Right cardiac atrium (tissue), 5 donors: ENCODE measurements around the gene TSSK6. TPM values are rescaled to one million over a fixed set of nuclear protein-coding genes. Genes with fewer than 3 reads are reported as not detected.

Source experiments
- ATAC-seq, 2 donors: fragments of 200-7000 bp; cut with Tn5 transposase; one replicate each; pipeline versions ENCODE4 v1.8.0 to v1.9.1; 2020; ENCODE audit warnings: moderate library complexity in 2 of 2, mild to moderate bottlenecking in 1 of 2
- DNase-seq, 3 donors: peaks; one replicate each; pipeline ENCODE4 v3.0.0-alpha.2; 2020
- H3K27ac ChIP-seq: one replicate; pipeline ENCODE4 v1.5.1; 2013; ENCODE audit warnings: mild to moderate bottlenecking, low read length, control low read depth, moderate library complexity
- H3K27me3 ChIP-seq: one replicate; pipeline ENCODE4 v1.6.1; 2013; ENCODE audit not compliant: control insufficient read depth, insufficient read depth
- H3K4me1 ChIP-seq: one replicate; pipeline ENCODE4 v1.6.1; 2013; ENCODE audit warnings: low read length; ENCODE audit not compliant: control insufficient read depth, insufficient read depth
- H3K4me3 ChIP-seq: one replicate; pipeline ENCODE4 v1.5.1; 2013; ENCODE audit warnings: low read length, control low read depth
- H3K9me3 ChIP-seq: one replicate; pipeline ENCODE4 v1.6.1; 2013; ENCODE audit warnings: low read length; ENCODE audit not compliant: control insufficient read depth
- WGBS: extraction: QIAGEN DNeasy Blood & Tissue Kit; methylation state at CpG from one replicate; pipeline ENCODE4 v1.1.7; 2013; 5-methylcytosine and 5-hydroxymethylcytosine counted together
- intact Hi-C, 4 donors: fragments of 100-400 bp; cut with DNase I; formaldehyde crosslinking; loops; one replicate each; pipeline versions ENCODE4 v1.11.0 to v1.14.0; 2022 to 2023
- polyA plus RNA-seq: library from polyadenylated mRNA; stranded (reverse); fragments of 200-250 nt; gene quantifications from one replicate; pipeline ENCODE4 v1.2.3, GENCODE V29; 2013
- total RNA-seq, 4 donors: library from RNA; stranded (reverse); fragmentation: NEBNext Ultra II Directional; extraction: Animal tissue kit (Norgen Biotek cat#: 25700); gene quantifications; one replicate each; pipeline ENCODE4 v1.2.1, GENCODE V29; 2021
- donor health status: healthy with polysubstance abuse.
- donor health status: DM: no; HTN: yes; CAD: no.
- donor health status: DM: no; HTN: no; CAD: no.
- donor health status: DM: no; HTN: yes; CAD: no; lungs with severe emphysema.
- donor health status: DM: yes; HTN: yes; CAD: no.

The TSSK6 gene
- total and polyA plus RNA-seq, 5 donors: 0.28 to 0.97 (median 0.77) TPM

GRCh38 chr19:19515642-19516519 is 533 bp upstream of the TSSK6 start, which contains the start of gene NDUFA13:
NDUFA13 (plus strand) TSS chr19:19516225; CDS start chr19:19516239, 14 bp downstream.
- H3K4me3 ChIP-seq: peak within 1 kb of the TSS; percentile 79
- peaks cover 1% of the 10 kb centered on the region for H3K4me1 ChIP-seq
- peak; percentile 92 to 97 (median 97) for DNase-seq
- peak; percentile 91 to 92 for ATAC-seq
- WGBS: 5% methylated on average over 61 of the region's 61 CpGs
- no peaks in the 10 kb centered on the region for H3K27me3 ChIP-seq
- no peaks in the 10 kb centered on the region for H3K9me3 ChIP-seq
- intact Hi-C loops: no loop called here
- H3K27ac ChIP-seq: peak within 1 kb of the TSS; percentile 82

GRCh38 chr19:19514215-19514657 is 1.1 kb downstream of the TSSK6 start:
- H3K9me3 ChIP-seq: no peaks in the 10 kb centered on the region
- no peaks in the 10 kb centered on the region for H3K27me3 ChIP-seq
- WGBS: 14% methylated on average over 46 of the region's 46 CpGs
- no peak overlapping the region for H3K27ac ChIP-seq
- DNase-seq (peak; percentile 90 to 96 (median 95)), ATAC-seq (peak; percentile 51 to 52)
- intact Hi-C loops: no loop called here
- no peak overlapping the region for H3K4me3 ChIP-seq
- H3K4me1 ChIP-seq: peaks cover 1% of the 10 kb centered on the region

GRCh38 chr19:19513682-19514081 is 1.7 kb downstream of the TSSK6 start:
- Histone ChIP-seq H3K9me3 (no peaks in the 10 kb centered on the region), H3K4me1 (peaks cover 1% of the 10 kb centered on the region), H3K4me3 (no peak overlapping the region), H3K27me3 (no peaks in the 10 kb centered on the region), H3K27ac (no peak overlapping the region)
- ATAC-seq (no peak), DNase-seq (peak in 1 of 3 donors; percentile 63)
- 78% methylated on average over 17 of the region's 17 CpGs for WGBS
- intact Hi-C loops: no loop called here

- Histone ChIP-seq H3K27ac (no peak overlapping the region), H3K27me3 (no peaks in the 10 kb centered on the region), H3K4me1 (no peaks in the 10 kb centered on the region), H3K4me3 (no peak overlapping the region), H3K9me3 (no peaks in the 10 kb centered on the region)
- intact Hi-C loops: no loop called here
- WGBS: 33% methylated on average over 6 of the region's 6 CpGs
- no peak for ATAC-seq
- peak in 1 of 3 donors; percentile 20 for DNase-seq
These were observed 4.9 kb downstream of the TSSK6 start for GRCh38 chr19:19510432-19510831.

- 79% methylated on average over 11 of the region's 11 CpGs for WGBS
- ATAC-seq (peak in 1 of 2 donors; percentile 4), DNase-seq (peak in 1 of 3 donors; percentile 14)
- no peak overlapping the region for H3K4me3 ChIP-seq
- no peaks in the 10 kb centered on the region for H3K27me3 ChIP-seq
- no peaks in the 10 kb centered on the region for H3K9me3 ChIP-seq
- no peaks in the 10 kb centered on the region for H3K4me1 ChIP-seq
- intact Hi-C loops: no loop called here
- no peak overlapping the region for H3K27ac ChIP-seq
These were observed 7.1 kb downstream of the TSSK6 start for GRCh38 chr19:19508217-19508616.

- DNase-seq (peak in 1 of 3 donors; percentile 22), ATAC-seq (no peak)
- H3K4me1 ChIP-seq: no peaks in the 10 kb centered on the region
- H3K27me3 ChIP-seq: no peaks in the 10 kb centered on the region
- 80% methylated on average over 8 of the region's 8 CpGs for WGBS
- intact Hi-C loops: no loop called here
- no peak overlapping the region for H3K4me3 ChIP-seq
- no peak overlapping the region for H3K27ac ChIP-seq
- no peaks in the 10 kb centered on the region for H3K9me3 ChIP-seq
These were observed 8.0 kb downstream of the TSSK6 start for GRCh38 chr19:19507354-19507753.

GRCh38 chr19:19506592-19506991 is 8.8 kb downstream of the TSSK6 start:
- Histone ChIP-seq H3K4me3 (no peak overlapping the region), H3K27me3 (no peaks in the 10 kb centered on the region), H3K9me3 (no peaks in the 10 kb centered on the region), H3K27ac (no peak overlapping the region), H3K4me1 (no peaks in the 10 kb centered on the region)
- ATAC-seq (no peak), DNase-seq (peak in 1 of 3 donors; percentile 57)
- intact Hi-C loops: no loop called here
- 87% methylated on average over 12 of the region's 12 CpGs for WGBS

GRCh38 chr19:19505669-19506326 is 9.6 kb downstream of the TSSK6 start:
- DNase-seq: peak in 2 of 3 donors; percentile 61 to 62
- 88% methylated on average over 27 of the region's 27 CpGs for WGBS
- Histone ChIP-seq H3K4me3 (no peak overlapping the region), H3K27ac (no peak overlapping the region), H3K9me3 (no peaks in the 10 kb centered on the region), H3K4me1 (no peaks in the 10 kb centered on the region), H3K27me3 (no peaks in the 10 kb centered on the region)
- ATAC-seq: no peak
- intact Hi-C loops: no loop called here

GRCh38 chr19:19504754-19505668 is 10.3 kb downstream of the TSSK6 start:
- WGBS: 92% methylated on average over 23 of the region's 23 CpGs
- no peaks in the 10 kb centered on the region for H3K27me3 ChIP-seq
- DNase-seq (peak in 1 of 3 donors; percentile 27), ATAC-seq (no peak)
- H3K27ac ChIP-seq: no peak overlapping the region
- intact Hi-C loops: no loop called here
- H3K4me1 ChIP-seq: no peaks in the 10 kb centered on the region
- H3K4me3 ChIP-seq: no peak overlapping the region
- no peaks in the 10 kb centered on the region for H3K9me3 ChIP-seq

GRCh38 chr19:19502808-19503602 is 12.3 kb downstream of the TSSK6 start:
- Histone ChIP-seq H3K27me3 (no peaks in the 10 kb centered on the region), H3K27ac (no peak overlapping the region), H3K9me3 (no peaks in the 10 kb centered on the region), H3K4me3 (no peak overlapping the region), H3K4me1 (no peaks in the 10 kb centered on the region)
- DNase-seq (peak in 1 of 3 donors; percentile 25), ATAC-seq (no peak)
- WGBS: 89% methylated on average over 18 of the region's 18 CpGs
- intact Hi-C loops: no loop called here
